Right lobe of liver (tissue), 4 donors: ENCODE measurements around the gene MRPL19.

Experiments
- POLR2A ChIP-seq: fragments of 450-650 bp; IDR thresholded peaks from one replicate; pipeline ENCODE4 v1.6.1; 2017; ENCODE audit warnings: antibody characterized with exemption, mild to moderate bottlenecking
- TF ChIP-seq, protein P1 (sequence below), 4 donors: fragments of 200-600 bp in 3 of 4; fragments of 450-650 bp in 1 of 4; IDR thresholded peaks; one replicate each; pipeline versions ENCODE4 v1.5.1 to v1.8.0; 2016 to 2022; ENCODE audit warnings: antibody characterized with exemption in 4 of 4, mild to moderate bottlenecking in 2 of 4
- donor health status: DM: no; HTN: no; CAD: no.
- donor health status: DM: no; HTN: no; CAD: no.
- donor health status: DM: no; HTN: yes; CAD: no.

DNA sequence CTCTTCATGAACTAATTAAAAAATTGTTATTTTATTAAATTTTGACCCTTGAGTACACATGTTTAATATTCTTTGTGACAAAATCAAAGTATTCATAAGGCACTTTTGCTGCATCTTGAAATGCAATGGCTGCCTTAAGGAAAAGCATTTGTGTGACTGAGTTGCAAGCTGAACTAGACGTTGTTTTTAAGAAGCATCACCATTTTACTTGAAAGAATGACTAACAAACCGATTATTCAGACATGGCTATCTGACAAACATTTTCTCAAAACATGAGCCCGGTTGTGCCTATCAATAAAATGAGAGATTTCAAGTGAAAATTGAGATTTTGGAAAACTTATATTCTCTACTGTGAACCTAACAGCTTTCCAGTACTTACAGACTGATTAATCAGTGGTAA is 61.3 kb downstream of the MRPL19 start:
- TF ChIP-seq, protein P1, sequence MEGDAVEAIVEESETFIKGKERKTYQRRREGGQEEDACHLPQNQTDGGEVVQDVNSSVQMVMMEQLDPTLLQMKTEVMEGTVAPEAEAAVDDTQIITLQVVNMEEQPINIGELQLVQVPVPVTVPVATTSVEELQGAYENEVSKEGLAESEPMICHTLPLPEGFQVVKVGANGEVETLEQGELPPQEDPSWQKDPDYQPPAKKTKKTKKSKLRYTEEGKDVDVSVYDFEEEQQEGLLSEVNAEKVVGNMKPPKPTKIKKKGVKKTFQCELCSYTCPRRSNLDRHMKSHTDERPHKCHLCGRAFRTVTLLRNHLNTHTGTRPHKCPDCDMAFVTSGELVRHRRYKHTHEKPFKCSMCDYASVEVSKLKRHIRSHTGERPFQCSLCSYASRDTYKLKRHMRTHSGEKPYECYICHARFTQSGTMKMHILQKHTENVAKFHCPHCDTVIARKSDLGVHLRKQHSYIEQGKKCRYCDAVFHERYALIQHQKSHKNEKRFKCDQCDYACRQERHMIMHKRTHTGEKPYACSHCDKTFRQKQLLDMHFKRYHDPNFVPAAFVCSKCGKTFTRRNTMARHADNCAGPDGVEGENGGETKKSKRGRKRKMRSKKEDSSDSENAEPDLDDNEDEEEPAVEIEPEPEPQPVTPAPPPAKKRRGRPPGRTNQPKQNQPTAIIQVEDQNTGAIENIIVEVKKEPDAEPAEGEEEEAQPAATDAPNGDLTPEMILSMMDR (IDR thresholded peaks at IDR 0.05), result no peak
- no peak for TF ChIP-seq POLR2A
